BE2C (cell line): ENCODE measurements around the gene TNFRSF1A.

Source experiments
- DNase-seq: peaks from one replicate; pipeline ENCODE4 v3.0.0-alpha.2; 2020
- H3K27me3 ChIP-seq: fragments of 250-450 bp; sonication (Bioruptor Pico); 2 replicates; pipeline ENCODE4 v1.5.1; 2020; ENCODE audit warnings: mild to moderate bottlenecking
- H3K36me3 ChIP-seq: fragments of 250-450 bp; sonication (Bioruptor Pico); 2 replicates; pipeline ENCODE4 v1.5.1; 2020; ENCODE audit warnings: mild to moderate bottlenecking
- H3K4me1 ChIP-seq: fragments of 250-450 bp; sonication (Bioruptor Pico); 2 replicates; pipeline ENCODE4 v1.5.1; 2020
- H3K4me3 ChIP-seq: 2 replicates; pipeline ENCODE4 v1.5.1; 2011; ENCODE audit warnings: low read depth, low read length
- H3K9me3 ChIP-seq: fragments of 250-450 bp; sonication (Bioruptor Pico); 2 replicates; pipeline ENCODE4 v1.5.1; 2020
- TF ChIP-seq, protein P1 (sequence below): IDR thresholded peaks from 2 replicates; pipeline ENCODE4 v1.5.1; 2012; ENCODE audit warnings: mild to moderate bottlenecking, low read depth, low read length

Gene TNFRSF1A

DNA sequence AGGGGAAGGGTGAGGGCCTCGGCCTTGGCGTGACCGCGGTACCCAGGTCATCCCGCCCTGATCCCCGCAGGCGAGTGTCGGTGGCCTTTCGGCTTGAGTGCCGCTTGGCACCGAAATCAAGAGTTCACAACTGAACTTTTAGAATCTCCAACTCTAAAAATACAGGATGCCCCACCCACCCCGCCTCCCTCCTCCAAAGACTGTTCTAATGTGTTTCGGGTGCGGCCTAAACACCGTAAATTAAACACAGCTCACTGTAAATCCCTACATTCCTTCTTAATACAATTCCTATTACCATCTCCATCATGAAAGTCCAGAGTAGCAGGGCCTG is 22.1 kb upstream of the TNFRSF1A start:
- no peak for DNase-seq
- no peaks in the 10 kb centered on the region for H3K27me3 ChIP-seq
- no peaks in the 10 kb centered on the region for H3K9me3 ChIP-seq
- TF ChIP-seq, protein P1, sequence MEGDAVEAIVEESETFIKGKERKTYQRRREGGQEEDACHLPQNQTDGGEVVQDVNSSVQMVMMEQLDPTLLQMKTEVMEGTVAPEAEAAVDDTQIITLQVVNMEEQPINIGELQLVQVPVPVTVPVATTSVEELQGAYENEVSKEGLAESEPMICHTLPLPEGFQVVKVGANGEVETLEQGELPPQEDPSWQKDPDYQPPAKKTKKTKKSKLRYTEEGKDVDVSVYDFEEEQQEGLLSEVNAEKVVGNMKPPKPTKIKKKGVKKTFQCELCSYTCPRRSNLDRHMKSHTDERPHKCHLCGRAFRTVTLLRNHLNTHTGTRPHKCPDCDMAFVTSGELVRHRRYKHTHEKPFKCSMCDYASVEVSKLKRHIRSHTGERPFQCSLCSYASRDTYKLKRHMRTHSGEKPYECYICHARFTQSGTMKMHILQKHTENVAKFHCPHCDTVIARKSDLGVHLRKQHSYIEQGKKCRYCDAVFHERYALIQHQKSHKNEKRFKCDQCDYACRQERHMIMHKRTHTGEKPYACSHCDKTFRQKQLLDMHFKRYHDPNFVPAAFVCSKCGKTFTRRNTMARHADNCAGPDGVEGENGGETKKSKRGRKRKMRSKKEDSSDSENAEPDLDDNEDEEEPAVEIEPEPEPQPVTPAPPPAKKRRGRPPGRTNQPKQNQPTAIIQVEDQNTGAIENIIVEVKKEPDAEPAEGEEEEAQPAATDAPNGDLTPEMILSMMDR: no peak
- no peaks in the 10 kb centered on the region for H3K4me1 ChIP-seq
- H3K4me3 ChIP-seq: no peak overlapping the region
- H3K36me3 ChIP-seq: no peaks in the 10 kb centered on the region

DNA sequence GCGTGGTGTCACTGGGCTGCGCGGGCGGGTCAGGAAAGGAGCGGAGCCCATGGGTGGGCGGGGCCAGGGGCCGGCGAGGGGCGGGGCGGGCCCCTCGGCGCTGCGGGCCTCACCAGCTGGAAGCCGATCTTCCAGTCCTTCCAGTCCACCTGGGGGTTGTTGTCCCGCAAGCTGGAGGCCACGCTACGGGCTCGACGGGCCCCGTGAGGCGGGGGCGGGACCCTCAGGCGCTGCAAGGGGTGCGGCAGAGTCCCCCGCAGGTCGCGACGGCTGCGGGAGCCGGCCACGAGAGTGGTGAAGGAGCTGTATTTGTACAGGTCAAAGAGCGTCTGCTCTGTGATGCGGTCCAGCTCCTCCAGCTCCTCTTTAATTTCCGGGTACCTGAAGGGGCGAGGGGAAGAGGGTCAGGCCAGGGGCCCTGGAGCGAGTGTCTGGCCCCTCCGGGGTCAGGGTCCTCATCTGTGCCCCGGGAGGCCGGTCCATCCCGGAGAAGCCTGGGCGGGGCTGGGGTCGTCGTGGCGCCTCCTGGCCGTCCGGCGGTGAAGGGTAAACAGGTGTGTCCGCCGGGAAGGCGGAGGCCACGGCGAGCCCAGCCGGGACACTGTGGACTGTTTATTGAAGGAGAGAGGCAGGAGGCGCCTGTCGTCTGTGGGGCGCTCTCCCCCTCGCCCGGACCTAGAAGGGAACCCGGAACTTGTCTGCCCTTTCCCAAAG is 21.6 kb upstream of the TNFRSF1A start:
- H3K36me3 ChIP-seq: no peaks in the 10 kb centered on the region
- H3K9me3 ChIP-seq: no peaks in the 10 kb centered on the region
- peak; percentile 74 for DNase-seq
- no peaks in the 10 kb centered on the region for H3K27me3 ChIP-seq
- H3K4me1 ChIP-seq: no peaks in the 10 kb centered on the region
- TF ChIP-seq, protein P1: no peak
- H3K4me3 ChIP-seq: peak overlapping the region; percentile 21

DNA sequence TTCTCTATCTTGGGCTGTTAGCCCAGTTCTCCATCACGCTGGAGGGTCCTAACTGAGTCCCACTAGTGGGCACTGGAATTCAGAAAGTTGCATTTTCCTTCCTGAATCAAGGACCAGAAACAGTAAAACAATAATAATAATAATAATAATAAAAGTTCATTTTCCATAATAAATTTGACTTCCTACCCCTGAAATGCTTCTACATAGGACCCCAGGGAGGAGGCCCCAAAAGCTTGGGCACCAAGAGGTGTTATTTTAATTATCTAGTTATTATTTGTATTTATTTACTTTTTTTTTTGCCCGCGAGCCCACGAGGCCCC is 21.1 kb upstream of the TNFRSF1A start:
- H3K36me3 ChIP-seq: no peaks in the 10 kb centered on the region
- no peaks in the 10 kb centered on the region for H3K9me3 ChIP-seq
- no peaks in the 10 kb centered on the region for H3K4me1 ChIP-seq
- TF ChIP-seq, protein P1: no peak
- no peaks in the 10 kb centered on the region for H3K27me3 ChIP-seq
- DNase-seq: no peak
- peak overlapping the region; percentile 21 for H3K4me3 ChIP-seq

DNA sequence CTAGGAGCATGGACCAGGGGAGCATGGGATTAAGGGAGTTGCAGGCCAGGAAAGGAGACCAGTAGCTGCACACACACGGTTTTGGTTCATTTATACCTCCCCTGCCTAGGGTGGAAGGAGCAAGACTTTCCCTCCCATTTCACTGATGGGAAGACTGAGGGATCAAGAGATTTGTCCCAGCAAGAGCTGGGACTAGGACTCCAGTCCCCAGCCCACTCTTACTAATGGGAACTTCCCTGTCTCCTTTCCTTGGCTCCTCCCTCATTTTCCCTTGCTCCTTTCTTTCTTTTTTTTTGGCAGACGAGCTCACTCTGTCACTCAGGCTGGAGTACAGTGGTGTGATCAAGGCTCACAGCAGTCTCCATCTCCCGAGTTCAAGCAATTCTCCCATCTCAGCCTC is 20.5 kb upstream of the TNFRSF1A start:
- no peaks in the 10 kb centered on the region for H3K4me1 ChIP-seq
- H3K9me3 ChIP-seq: no peaks in the 10 kb centered on the region
- H3K36me3 ChIP-seq: no peaks in the 10 kb centered on the region
- H3K27me3 ChIP-seq: no peaks in the 10 kb centered on the region
- H3K4me3 ChIP-seq: no peak overlapping the region
- TF ChIP-seq, protein P1: no peak
- DNase-seq: no peak

DNA sequence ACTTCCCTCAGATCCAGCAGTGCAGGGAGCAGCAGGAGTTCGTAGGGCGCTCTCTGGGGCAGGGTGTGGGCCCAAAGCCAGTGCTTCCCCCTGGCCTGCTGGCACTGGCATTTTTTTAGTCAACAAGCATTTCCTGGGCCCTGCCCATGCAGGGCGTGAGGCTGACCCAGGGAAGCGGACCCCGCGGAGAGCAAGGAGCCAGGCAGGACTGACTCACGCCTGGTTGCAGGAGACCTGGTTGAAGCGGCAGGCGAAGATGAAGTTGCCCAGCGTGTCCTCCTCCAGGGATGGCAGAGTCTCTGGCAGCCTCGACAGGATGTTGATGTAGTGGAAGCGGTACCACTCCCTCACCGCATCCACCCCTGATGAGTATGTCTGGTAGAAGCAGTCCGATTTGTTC is 20.0 kb upstream of the TNFRSF1A start:
- Histone ChIP-seq H3K4me3 (no peak overlapping the region), H3K36me3 (no peaks in the 10 kb centered on the region), H3K9me3 (no peaks in the 10 kb centered on the region), H3K4me1 (no peaks in the 10 kb centered on the region), H3K27me3 (no peaks in the 10 kb centered on the region)
- TF ChIP-seq, protein P1: no peak
- no peak for DNase-seq

DNA sequence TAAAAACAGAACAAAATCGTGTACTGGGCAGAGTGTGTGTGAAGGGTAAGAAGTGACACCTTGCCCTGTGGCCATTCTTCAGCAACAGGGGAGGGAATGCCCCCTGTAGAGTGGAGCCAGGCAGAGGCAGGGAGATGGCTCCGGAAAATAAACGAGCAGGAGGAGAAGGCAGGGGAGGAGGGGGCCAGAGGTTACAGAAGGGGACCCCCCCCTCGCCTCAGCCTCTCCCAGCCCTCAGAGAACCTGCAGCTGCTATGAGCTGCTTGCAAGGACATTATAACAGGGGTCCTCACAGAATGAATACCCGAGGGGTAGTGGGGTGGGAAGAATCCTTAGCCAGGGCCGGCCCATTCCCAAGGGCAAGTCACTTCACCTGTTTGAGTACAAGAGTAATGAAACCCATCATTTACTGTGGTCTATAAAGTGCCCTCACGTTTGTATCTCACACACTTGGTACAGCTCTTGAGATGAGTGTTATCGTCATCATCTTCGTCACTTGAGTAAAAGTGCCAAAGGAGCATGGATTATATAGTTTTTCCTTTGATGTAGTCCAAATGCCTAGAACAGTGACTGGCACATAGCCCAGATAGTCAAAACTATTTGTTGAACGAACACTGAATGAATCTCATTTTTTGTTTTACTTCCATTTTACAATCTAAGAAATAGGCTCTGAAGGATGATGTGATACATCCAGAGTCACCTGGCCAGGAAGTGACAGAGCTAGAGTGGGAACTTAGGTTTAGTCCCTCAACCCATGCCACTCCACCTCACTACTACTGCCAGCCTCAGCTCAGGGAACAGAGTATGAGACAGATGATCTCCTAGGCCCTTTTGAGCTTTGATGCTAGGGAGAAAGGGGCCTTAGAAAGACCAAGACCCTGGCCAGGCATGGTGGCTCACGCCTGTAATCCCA is 19.0 kb upstream of the TNFRSF1A start:
- H3K4me1 ChIP-seq: no peaks in the 10 kb centered on the region
- no peaks in the 10 kb centered on the region for H3K27me3 ChIP-seq
- TF ChIP-seq, protein P1: no peak
- H3K36me3 ChIP-seq: no peaks in the 10 kb centered on the region
- no peak for DNase-seq
- no peak overlapping the region for H3K4me3 ChIP-seq
- no peaks in the 10 kb centered on the region for H3K9me3 ChIP-seq
